OCI-M2 (cell line): ENCODE measurements around the gene OTUD7B.
"Not testable (repeated sequence)": the region's sequence is repeated elsewhere in the genome, so short reads cannot be mapped to it uniquely, and the experiment has no call there.

Experiments used
- DNase-seq: peaks from one replicate; lab custom pipeline; 2025; ENCODE audit not compliant: unreplicated experiment; lab: John Stamatoyannopoulos, UW

Gene OTUD7B

DNA sequence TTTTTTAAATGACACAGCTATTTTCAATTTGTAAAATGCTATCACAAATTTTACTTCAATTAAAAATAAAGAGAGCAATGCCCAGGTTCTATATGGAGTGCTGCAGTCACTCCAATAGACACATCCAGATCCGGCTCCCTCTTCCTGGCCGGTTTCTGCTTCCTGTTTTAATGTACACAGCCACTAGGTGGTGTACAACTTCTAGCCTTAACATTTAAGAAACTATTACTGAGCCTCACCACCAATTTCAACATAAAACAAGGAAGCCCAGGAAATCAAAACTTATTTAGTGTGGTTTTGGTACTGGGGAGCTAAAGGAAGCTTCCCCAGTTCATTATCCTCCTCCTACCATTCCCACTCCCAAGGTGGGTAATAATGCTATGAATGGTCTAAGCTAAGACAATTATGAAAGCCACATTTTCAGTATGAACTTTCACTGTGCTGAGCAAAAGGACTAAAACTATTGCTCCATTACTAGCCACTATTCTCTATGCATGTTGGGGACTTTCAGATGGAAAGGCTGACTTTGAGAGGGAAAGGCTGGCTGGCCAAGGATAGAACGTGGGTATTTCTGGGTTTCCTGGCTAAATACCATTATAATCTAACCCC, 48.4 kb downstream of the OTUD7B start:
- DNase-seq = no peak

- DNase-seq = not testable (repeated sequence)
Observed at GRCh38 chr1:149957548-149957947, 53.0 kb downstream of the OTUD7B start.

GRCh38 chr1:149949911-149950310, 60.6 kb downstream of the OTUD7B start:
- DNase-seq = no peak

DNA sequence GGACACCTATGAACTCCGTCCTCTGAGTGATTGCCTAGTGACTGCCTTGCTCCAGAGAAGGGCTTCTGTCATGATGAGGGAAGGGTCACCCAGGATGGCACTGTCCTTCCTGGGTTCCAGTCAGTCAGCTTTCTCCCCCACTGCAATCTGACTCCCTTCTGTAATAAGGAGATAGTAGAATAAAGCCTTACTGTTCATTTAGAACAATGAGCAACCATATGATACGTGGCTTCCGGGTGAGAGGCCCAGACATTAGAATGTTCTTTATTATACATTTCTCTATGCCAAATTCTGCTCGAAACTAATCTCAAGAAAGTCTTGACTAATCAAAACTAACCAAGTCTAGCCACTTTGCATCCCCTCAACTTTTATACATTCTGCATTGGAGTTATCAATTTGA, 65.3 kb downstream of the OTUD7B start:
- DNase-seq = no peak

DNA sequence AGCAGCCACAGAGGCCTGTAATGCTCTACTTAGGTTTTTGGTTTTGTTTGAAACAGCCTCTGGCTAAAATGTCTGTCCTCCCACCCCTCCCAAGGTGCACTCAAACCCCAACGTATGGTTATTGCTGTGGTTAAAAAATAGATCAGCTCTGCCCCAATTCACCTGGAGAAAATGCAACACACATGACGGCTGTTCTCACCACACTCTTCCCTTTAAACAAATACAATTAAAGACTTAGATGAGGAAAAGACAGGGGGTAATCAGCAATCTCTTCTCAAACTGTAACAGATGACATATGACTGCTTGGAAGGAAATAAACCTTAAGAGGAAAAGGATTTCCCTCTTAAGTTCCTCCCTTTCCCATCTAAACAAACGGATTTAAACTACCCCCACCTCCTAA, 67.6 kb downstream of the OTUD7B start:
- no peak for DNase-seq

GRCh38 chr1:149942207-149942606, 68.3 kb downstream of the OTUD7B start:
- no peak for DNase-seq

- no peak for DNase-seq
Observed at GRCh38 chr1:149940427-149940826, 70.1 kb downstream of the OTUD7B start.

GRCh38 chr1:149938668-149939003, 71.9 kb downstream of the OTUD7B start:
- not testable (repeated sequence) for DNase-seq

DNA sequence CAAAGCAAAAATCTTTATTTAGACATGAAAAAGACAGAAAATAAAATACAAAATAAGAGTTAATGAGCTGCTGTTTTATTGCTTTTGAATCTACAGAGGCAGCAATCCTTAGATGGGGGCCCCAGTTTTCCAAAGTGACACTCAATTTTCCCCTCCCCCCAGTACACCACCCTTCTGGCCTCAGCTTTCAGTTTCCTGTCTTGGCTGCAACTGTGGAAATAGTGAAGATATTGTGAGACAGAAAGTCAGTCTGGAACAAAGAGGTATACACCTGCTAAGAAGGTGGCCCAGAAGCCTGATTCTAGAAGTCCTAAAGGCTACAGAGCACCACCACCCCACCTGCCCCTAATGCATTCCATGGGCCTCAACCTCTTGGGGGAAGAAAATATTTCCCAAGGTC, 72.8 kb downstream of the OTUD7B start:
- DNase-seq = no peak

- DNase-seq = no peak
Observed at GRCh38 chr1:149936992-149937705, 73.4 kb downstream of the OTUD7B start.

DNA sequence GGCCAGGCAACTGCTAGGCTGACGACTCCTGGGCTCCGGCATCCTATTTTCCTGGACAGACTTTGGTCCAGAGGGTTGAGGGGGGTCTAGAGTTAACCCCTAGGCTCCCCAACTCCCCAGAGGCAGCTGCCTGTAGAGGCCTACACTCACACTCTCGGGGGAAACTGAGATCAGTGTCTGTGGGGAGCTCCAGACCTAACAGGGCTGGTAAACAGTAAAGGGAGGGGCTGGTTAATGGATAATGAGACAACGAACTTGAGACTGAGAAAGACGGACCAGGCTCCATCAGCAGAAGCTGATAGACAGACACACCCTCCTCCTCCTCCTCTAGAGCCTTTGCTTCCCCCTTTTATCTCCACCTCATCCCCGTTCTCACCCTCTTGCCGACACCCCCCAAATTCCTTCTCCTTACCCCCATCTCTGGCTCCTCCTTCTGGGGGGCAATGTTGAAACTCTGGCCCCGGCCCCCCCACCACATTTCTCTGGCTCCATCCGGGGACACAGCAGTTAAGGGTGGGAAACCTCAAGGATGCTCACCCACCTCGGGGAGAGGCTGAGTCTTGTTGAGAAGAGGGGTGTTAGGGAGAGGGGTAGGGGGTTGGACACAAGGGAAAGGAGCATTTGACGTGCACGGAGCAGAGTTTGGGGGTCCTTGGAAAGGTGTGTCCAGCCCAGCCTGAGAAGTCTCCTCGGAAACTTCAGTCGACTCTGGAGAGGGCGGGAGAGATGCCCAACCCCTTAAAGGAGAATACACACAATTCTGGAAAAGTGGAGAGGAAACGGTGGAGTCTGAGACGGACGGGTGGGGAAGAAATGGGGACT, 74.1 kb downstream of the OTUD7B start, which contains the start of gene MTMR11:
Gene MTMR11, minus strand, starts transcription at position 710 of the 822 bp plus-strand sequence. Its CDS starts 232 bp downstream, at position 478.
- DNase-seq = no peak

DNA sequence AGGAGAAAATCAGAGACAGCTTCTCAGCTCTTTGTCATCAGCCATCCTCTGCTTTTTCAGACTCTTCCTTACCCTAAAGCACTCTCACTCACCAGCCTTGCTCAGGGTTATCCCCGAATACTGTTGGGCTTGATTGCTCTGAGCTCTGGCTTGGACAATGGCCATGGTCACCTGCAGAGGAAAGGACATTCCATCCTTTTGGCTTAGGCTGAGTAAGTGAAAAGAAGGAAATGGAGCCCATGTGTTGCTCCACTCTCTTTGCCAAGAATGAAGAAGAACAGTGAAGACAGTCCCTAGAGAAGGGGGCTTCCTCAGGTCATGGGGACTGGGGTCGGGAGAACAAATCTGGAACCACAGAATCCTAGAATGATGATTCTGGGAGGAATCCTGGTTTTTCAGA, 76.2 kb downstream of the OTUD7B start:
- no peak for DNase-seq

GRCh38 chr1:149933208-149933607, 77.3 kb downstream of the OTUD7B start:
- DNase-seq = no peak

DNA sequence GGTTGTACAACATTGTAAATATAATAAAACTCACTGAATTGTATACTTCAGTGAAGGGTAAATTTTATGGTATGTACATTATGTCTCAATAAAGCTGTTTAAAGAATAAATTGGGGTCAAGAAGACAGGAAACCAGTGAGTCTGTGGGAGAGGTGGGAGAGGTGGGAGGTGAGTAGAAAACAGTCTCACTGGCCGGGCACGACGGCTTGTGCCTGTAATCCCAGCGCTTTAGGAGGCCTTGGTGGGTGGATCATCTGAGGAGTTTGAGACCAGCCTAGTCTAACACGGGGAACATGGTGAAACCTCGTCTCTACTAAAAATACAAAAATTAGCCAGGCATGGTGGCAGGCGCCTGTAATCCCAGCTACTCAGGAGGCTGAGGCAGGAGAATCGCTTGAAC, 78.1 kb downstream of the OTUD7B start:
- DNase-seq = no peak

GRCh38 chr1:149931212-149931790, 79.2 kb downstream of the OTUD7B start:
- no peak for DNase-seq

GRCh38 chr1:149929856-149930255, 80.7 kb downstream of the OTUD7B start:
- no peak for DNase-seq

DNA sequence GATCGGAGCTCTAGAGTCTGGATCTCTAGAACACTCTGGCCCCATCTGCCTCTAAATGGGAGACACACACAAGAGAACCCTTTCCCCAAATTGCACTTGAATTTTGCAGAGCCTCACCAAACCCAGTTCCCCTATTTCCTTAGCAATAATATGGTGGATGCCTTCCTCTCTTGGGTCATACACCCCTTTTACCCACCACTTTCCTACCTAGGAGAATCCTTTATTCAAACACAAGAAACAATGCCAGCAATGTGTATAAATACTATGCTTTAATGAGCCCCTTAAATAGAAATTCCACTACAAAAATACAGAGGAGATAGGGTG, 82.2 kb downstream of the OTUD7B start:
- DNase-seq = no peak

GRCh38 chr1:149927563-149928400, 82.7 kb downstream of the OTUD7B start, which contains the start of gene SF3B4:
Gene SF3B4, minus strand, starts transcription at chr1:149927803. Its CDS starts 44 bp downstream, at chr1:149927759.
- no peak for DNase-seq

DNA sequence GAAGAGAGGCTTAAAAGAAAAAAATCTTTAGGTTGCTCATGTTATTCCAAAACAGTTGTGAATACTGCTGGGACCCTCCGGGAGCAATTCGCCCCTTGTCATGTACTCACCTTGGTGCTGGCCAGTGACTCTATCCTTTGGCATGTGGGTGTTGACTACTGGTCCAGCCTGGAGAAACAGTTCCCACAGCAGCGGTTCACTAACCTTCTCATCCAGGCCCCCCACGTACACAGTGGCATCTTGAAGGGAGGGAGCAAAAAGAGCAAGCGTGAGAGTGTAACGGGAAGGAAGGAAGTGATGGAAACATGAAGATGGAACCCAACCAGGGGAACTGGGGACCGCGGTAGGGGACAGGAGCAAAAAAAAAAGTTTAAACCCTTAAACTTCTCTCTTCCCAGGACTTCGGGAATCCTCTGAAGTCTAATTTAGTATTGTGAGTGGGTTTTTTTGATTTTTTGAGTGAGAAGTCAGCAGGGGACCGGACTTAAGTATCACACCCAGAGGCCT, 83.4 kb downstream of the OTUD7B start:
- DNase-seq = no peak

GRCh38 chr1:149926296-149926695, 84.2 kb downstream of the OTUD7B start:
- no peak for DNase-seq

- no peak for DNase-seq
Observed at GRCh38 chr1:149925751-149926150, 84.8 kb downstream of the OTUD7B start.
